Measurements from ENCODE around the gene VPS37B. TPM values are rescaled to one million over a fixed set of nuclear protein-coding genes. Genes with fewer than 3 reads are reported as not detected.

VPS37B gene
- total RNA-seq, 1 experiment from 2014 or later = 12.3 TPM

DNA sequence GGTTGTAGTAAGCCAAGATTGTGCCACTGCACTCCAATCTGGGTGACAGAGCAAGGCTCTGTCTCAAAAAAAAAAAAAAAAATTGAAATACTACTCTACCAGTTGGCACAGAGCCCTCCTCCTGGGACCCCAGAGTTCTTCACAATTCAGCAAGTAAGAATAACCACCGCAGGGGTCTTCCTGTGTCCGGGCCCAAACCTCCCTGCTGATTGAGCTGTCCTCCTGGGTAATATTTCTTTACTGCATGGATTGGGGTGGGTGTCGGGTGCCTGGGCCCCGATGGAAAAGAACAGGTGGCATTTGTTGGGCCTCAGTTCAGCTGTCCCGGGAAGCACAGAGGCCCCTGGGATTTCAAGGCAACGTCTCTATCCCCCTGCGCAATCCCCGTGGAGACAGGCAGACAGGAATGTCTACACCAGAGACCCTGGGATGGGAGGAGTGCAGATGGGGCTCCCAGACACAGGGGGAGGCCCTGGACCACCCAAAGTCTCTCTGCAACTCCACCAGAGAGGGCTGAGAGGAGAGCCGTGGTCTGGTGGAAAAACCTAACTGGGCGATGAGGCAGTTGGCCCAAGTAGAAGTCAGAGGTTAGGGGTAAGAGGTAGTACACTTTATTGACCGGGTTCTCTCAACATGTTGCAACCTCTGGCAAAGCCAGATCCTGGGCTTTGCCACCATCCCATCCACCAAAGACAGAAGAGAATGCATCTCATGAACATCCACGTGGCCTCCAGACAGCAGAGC lies 32.7 kb upstream of the VPS37B start:
- no peak for DNase-seq
- Histone ChIP-seq H3K23ac (ENCODE audit: insufficient read length, low read depth, low read length) (no peak overlapping the region), H3K27me3 (ENCODE audit: insufficient read depth, low read length) (no peaks in the 10 kb centered on the region; the same call in 1 of the 2 replicates), H2AFZ (ENCODE audit: low read length) (no peak overlapping the region), H2BK20ac (ENCODE audit: low read depth, low read length, poor library complexity, severe bottlenecking) (no peak overlapping the region), H3K9me3 (ENCODE audit: control insufficient read depth, low read depth, low read length) (no peaks in the 10 kb centered on the region), H3K18ac (ENCODE audit: insufficient read length, low read depth, low read length) (no peak overlapping the region), H2BK5ac (ENCODE audit: insufficient read length, low read length) (no peak overlapping the region), H2BK15ac (ENCODE audit: low read depth, low read length) (no peak overlapping the region), H3K14ac (ENCODE audit: insufficient read depth, low read length) (no peak overlapping the region), H3K79me1 (ENCODE audit: insufficient read depth, low read depth, low read length, poor library complexity, severe bottlenecking) (no peaks in the 10 kb centered on the region), H4K5ac (ENCODE audit: insufficient read length, low read depth, low read length) (no peak overlapping the region), H2BK12ac (ENCODE audit: insufficient read length, low read depth, low read length) (no peak overlapping the region), H3T11ph (ENCODE audit: low read length) (no peak overlapping the region), H3K27ac (ENCODE audit: insufficient read length, low read depth, low read length) (no peak overlapping the region), H3K4me2 (ENCODE audit: insufficient read depth, insufficient read length, low read length) (no peak overlapping the region), H3K56ac (ENCODE audit: insufficient read length, low read depth, low read length) (no peak overlapping the region), H3K9ac (ENCODE audit: extremely low read depth, insufficient read length, low read length) (no peak overlapping the region), H4K91ac (ENCODE audit: insufficient read length, low read depth, low read length) (no peak overlapping the region), H4K20me1 (ENCODE audit: control insufficient read depth, insufficient read depth, insufficient read length) (no peaks in the 10 kb centered on the region), H3K4ac (ENCODE audit: low read depth, low read length) (no peak overlapping the region), H3K79me2 (ENCODE audit: insufficient read depth, low read length) (no peaks in the 10 kb centered on the region), H3K4me1 (ENCODE audit: insufficient read depth, low read length) (no peaks in the 10 kb centered on the region), H2AK5ac (ENCODE audit: insufficient read length, low read length) (no peak overlapping the region), H4K8ac (replicated peaks; ENCODE audit: insufficient read length, low read depth, low read length) (no peak overlapping the region), H2BK120ac (ENCODE audit: low read depth, low read length, poor library complexity, severe bottlenecking) (no peak overlapping the region), H3K23me2 (ENCODE audit: insufficient read length, low read depth, low read length, poor library complexity, severe bottlenecking) (no peaks in the 10 kb centered on the region)
- Mint-ChIP-seq H3K36me3 (ENCODE audit: insufficient read depth in 1 of 3, low read depth in 3 of 3) (peaks cover 0 to 1% (median 0%) of the 10 kb centered on the region in 3 experiments; a peak in 1 of 7 replicates), H3K27ac (no peak overlapping the region), H3K9me3 (no peaks in the 10 kb centered on the region), H3K4me3 (no peak overlapping the region), H3K4me1 (peaks cover 3 to 6% of the 10 kb centered on the region in 2 experiments; a peak in 3 of 4 replicates), H3K27me3 (ENCODE audit: low read depth) (peaks cover 31% of the 10 kb centered on the region)
- TF ChIP-seq CTCF (conservative IDR thresholded peaks at IDR 0.05) = no peak
- no CpG with 5 or more reads among the region's 12 CpGs for WGBS (ENCODE audit: extremely low coverage, insufficient read length, low lambda C conversion rate)
